Tibial artery (tissue), 4 donors: ENCODE measurements around the gene GSG1L.

Experiments used
- DNase-seq, 2 donors: peaks; one replicate each; pipeline ENCODE4 v3.0.0-alpha.2; 2019
- H3K27ac ChIP-seq, 2 donors: fragments of 200-600 bp; sonication (generic) in 1 of 2; 1 replicate in 1 of 2; 2 replicates in 1 of 2; pipeline ENCODE4 v1.5.1; 2018 to 2019; ENCODE audit warnings: mild to moderate bottlenecking in 1 of 2
- H3K27me3 ChIP-seq, 2 donors: fragments of 200-600 bp; sonication (generic) in 1 of 2; one replicate each; pipeline versions ENCODE4 v1.5.1 to v1.6.0; 2016 to 2019
- H3K36me3 ChIP-seq, 3 donors: fragments of 200-600 bp; sonication (generic) in 2 of 3; one replicate each; pipeline ENCODE4 v1.5.1; 2016 to 2019; ENCODE audit warnings: mild to moderate bottlenecking in 2 of 3
- H3K4me1 ChIP-seq, 4 donors: fragments of 200-600 bp; sonication (generic) in 2 of 4; 1 replicate in 3 of 4; 2 replicates in 1 of 4; pipeline ENCODE4 v1.5.1; 2016 to 2019
- H3K4me3 ChIP-seq, 2 donors: fragments of 200-600 bp; sonication (generic) in 1 of 2; 1 replicate in 1 of 2; 2 replicates in 1 of 2; pipeline ENCODE4 v1.5.1; 2018 to 2019; ENCODE audit warnings: mild to moderate bottlenecking in 2 of 2
- H3K9me3 ChIP-seq, 3 donors: fragments of 200-600 bp; sonication (generic) in 1 of 3; one replicate each; pipeline ENCODE4 v1.5.1; 2016 to 2019
- intact Hi-C: fragments of 100-400 bp; cut with DNase I; formaldehyde crosslinking; loops from one replicate; pipeline ENCODE4 v1.15.0; 2023; ENCODE audit warnings: low total_unique reads
- TF ChIP-seq, protein P1 (sequence below), 2 experiments: fragments of 200-600 bp in 1 of 2; fragments of 450-650 bp in 1 of 2; IDR thresholded peaks; one replicate each; pipeline ENCODE4 v1.5.1; 2017 to 2019; ENCODE audit warnings: antibody characterized with exemption in 2 of 2, mild to moderate bottlenecking in 1 of 2, moderate library complexity in 1 of 2

Gene GSG1L

DNA sequence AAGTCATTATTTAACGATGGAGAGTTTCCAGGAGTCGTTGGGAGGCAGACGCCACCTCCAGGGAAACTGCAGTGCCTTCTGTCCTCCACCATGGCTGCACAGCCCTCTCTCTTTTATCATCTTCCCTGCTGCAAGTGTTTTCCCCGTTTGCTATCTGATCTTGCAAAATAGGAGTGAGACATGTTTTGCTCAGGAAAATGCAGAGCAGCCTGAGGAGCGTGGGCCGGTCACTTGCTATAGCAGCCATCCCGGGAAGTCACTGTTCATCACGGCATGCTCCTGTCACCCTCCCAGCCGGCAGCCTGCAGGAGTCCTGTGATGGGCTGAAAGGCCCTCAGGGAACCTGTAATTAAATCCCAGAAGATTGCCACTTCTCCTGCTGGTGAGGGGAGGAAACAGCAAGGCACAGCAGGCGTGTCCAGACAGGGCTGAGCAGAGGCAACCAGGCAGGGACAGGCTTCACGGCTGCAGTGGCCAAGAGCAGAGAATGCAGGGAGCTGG lies 143.1 kb downstream of the GSG1L start:
- no peaks in the 10 kb centered on the region for H3K9me3 ChIP-seq
- TF ChIP-seq, protein P1, sequence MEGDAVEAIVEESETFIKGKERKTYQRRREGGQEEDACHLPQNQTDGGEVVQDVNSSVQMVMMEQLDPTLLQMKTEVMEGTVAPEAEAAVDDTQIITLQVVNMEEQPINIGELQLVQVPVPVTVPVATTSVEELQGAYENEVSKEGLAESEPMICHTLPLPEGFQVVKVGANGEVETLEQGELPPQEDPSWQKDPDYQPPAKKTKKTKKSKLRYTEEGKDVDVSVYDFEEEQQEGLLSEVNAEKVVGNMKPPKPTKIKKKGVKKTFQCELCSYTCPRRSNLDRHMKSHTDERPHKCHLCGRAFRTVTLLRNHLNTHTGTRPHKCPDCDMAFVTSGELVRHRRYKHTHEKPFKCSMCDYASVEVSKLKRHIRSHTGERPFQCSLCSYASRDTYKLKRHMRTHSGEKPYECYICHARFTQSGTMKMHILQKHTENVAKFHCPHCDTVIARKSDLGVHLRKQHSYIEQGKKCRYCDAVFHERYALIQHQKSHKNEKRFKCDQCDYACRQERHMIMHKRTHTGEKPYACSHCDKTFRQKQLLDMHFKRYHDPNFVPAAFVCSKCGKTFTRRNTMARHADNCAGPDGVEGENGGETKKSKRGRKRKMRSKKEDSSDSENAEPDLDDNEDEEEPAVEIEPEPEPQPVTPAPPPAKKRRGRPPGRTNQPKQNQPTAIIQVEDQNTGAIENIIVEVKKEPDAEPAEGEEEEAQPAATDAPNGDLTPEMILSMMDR (IDR thresholded peaks at IDR 0.05): no peak
- intact Hi-C loops: no loop called here
- no peak overlapping the region for H3K27ac ChIP-seq
- no peak overlapping the region for H3K4me3 ChIP-seq
- H3K4me1 ChIP-seq: no peaks in the 10 kb centered on the region
- no peaks in the 10 kb centered on the region for H3K36me3 ChIP-seq
- peaks cover 0 to 3% of the 10 kb centered on the region in 2 donors for H3K27me3 ChIP-seq
- DNase-seq: no peak

DNA sequence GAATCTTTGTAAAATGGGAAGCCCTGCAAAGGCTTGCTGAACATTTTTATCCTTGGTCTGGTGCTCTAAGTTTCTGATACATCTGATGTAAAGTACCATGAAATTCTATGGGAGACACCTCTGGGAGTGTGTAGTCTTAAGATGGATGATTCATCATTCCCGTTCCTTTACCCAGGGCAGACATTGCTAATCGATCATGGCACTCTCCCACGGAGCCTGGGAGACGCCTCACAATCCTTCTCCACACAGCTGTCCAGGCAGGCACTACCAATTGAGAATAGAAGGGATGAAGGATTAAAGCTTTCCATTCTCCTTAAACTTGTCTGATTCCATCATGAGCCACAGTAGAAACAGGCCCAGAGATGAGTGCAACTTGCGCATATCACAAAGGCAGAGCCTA lies 144.8 kb downstream of the GSG1L start:
- no peak for DNase-seq
- H3K36me3 ChIP-seq: no peaks in the 10 kb centered on the region
- H3K4me3 ChIP-seq: no peak overlapping the region
- H3K9me3 ChIP-seq: no peaks in the 10 kb centered on the region
- peaks cover 0 to 3% of the 10 kb centered on the region in 2 donors for H3K27me3 ChIP-seq
- H3K4me1 ChIP-seq: no peaks in the 10 kb centered on the region
- intact Hi-C loops: no loop called here
- no peak overlapping the region for H3K27ac ChIP-seq
- TF ChIP-seq, protein P1 (IDR thresholded peaks at IDR 0.05): no peak

DNA sequence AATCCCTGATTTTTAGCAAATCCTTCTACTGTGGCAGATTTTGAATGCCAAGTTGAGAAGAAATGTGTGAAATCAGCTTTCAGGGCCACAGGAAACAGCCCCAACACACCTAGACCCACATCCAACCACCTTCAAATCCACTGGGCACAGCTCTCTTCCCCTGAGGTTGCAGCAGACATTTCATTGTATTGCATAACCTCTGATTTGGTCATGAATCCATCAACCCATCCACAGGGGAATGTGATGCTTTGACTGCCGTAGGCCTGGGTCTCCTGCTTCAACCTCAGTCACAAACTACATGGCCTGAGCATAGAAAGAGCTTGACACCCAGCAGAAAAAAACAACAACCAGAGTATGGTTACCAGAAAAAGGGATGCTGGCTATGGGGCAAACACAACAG lies 145.6 kb downstream of the GSG1L start:
- Histone ChIP-seq H3K27ac (no peak overlapping the region), H3K27me3 (peaks cover 0 to 3% of the 10 kb centered on the region in 2 donors), H3K4me1 (no peaks in the 10 kb centered on the region), H3K9me3 (no peaks in the 10 kb centered on the region), H3K36me3 (no peaks in the 10 kb centered on the region), H3K4me3 (no peak overlapping the region)
- intact Hi-C loops: no loop called here
- TF ChIP-seq, protein P1 (IDR thresholded peaks at IDR 0.05): no peak
- DNase-seq: no peak

DNA sequence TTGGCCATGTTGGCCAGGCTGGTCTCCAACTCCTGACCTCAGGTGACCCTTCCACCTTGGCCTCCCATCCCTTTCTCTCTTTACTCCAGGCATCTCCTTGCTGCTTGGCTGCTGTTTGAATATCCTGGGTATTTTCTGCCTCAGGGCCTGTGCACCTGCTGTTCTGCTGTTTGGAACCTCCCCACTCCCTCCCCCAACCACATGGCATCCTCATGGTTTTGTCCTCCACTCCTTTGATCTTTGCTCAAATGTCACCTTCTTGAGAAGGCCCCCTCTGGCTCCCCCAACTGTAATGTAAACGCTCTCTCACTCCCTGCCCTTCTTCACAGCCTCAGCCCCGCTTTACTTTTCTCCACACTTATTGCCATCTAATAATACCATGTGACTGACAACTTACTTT lies 152.0 kb downstream of the GSG1L start:
- no peak overlapping the region for H3K4me3 ChIP-seq
- H3K36me3 ChIP-seq: no peaks in the 10 kb centered on the region
- TF ChIP-seq, protein P1 (IDR thresholded peaks at IDR 0.05): no peak
- no peaks in the 10 kb centered on the region for H3K9me3 ChIP-seq
- intact Hi-C loops: no loop called here
- no peak overlapping the region for H3K27ac ChIP-seq
- no peaks in the 10 kb centered on the region for H3K27me3 ChIP-seq
- DNase-seq: no peak
- H3K4me1 ChIP-seq: no peaks in the 10 kb centered on the region

DNA sequence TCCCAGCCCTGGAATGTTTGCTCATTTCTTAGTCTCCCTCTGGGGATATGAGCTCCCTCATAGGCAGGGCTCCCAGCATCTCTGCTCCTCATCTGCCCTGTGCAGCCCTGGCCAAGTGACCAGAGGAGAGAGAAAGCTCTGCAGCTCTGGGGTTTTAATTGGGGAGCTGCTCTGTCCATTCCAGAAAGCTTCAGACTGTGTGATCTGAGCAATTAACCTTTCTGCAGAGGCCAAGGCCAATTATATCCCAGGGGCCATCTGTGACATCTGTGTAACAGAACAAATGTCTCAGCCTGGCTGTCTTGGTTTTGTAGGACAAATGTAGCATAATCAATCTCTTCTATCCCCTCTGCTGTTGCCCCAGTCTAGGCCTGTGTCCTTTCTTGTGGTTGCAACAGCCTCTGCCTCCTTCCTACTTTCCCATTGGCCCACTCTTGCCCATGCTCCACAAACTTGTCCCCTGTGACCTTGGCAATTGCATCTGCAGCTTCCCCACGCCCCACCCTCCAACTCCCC lies 156.0 kb downstream of the GSG1L start:
- Histone ChIP-seq H3K27me3 (peaks cover 0 to 2% of the 10 kb centered on the region in 2 donors), H3K27ac (no peak overlapping the region), H3K36me3 (no peaks in the 10 kb centered on the region), H3K4me1 (no peaks in the 10 kb centered on the region), H3K4me3 (no peak overlapping the region), H3K9me3 (no peaks in the 10 kb centered on the region)
- TF ChIP-seq, protein P1 (IDR thresholded peaks at IDR 0.05): no peak
- intact Hi-C loops: no loop called here
- no peak for DNase-seq

DNA sequence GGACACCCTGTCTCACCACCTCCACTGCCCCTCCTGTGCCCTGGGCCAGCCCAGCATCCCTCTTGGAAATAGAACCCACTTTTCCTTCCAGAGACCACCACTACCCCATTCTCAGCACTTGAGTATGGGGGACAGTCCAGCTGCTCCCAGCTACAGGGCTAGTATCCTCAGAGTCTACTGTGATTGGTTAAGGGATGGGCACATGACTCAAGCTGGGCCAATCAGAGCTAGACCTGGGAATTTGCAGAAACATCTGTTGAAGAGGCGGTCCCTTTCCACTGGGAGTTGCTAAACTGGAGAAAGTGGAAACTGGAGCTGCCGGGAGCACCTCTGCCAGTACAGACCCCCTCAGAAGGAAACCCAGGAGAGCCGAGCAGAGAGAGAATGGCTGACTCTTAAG lies 156.6 kb downstream of the GSG1L start:
- TF ChIP-seq, protein P1 (IDR thresholded peaks at IDR 0.05): no peak
- Histone ChIP-seq H3K36me3 (no peaks in the 10 kb centered on the region), H3K27ac (no peak overlapping the region), H3K4me3 (no peak overlapping the region), H3K4me1 (no peaks in the 10 kb centered on the region), H3K27me3 (peaks cover 0 to 2% of the 10 kb centered on the region in 2 donors), H3K9me3 (no peaks in the 10 kb centered on the region)
- intact Hi-C loops: no loop called here
- no peak for DNase-seq
